Common myeloid progenitor, CD34-positive (primary cell): ENCODE data around the gene KRABD2.

Experiments used
- CTCF ChIA-PET: fragments of 350-600 bp; sonication (Branson Sonifier 250); formaldehyde crosslinking; loops from one replicate; lab custom pipeline; 2021; ENCODE audit warnings: antibody characterized with exemption; lab: Charles Lee
- POLR2A ChIA-PET: fragments of 350-600 bp; sonication (Branson Sonifier 250); formaldehyde crosslinking; loops from one replicate; lab custom pipeline; 2021; ENCODE audit warnings: antibody characterized with exemption; lab: Charles Lee
- DNase-seq, 3 donors: peaks; one replicate each; pipeline versions ENCODE4 v3.0.0 to v3.0.0-alpha.2; 2013
- H3K27ac ChIP-seq, 2 experiments: 1 replicate in 1 of 2; 2 replicates in 1 of 2; pipeline ENCODE4 v1.7.0; 2013; ENCODE audit warnings: inconsistent platforms in 2 of 2, low read length in 2 of 2, mild to moderate bottlenecking in 2 of 2, low read depth in 1 of 2, moderate library complexity in 1 of 2; ENCODE audit not compliant: severe bottlenecking in 2 of 2, insufficient read depth in 1 of 2, poor library complexity in 1 of 2
- H3K27me3 ChIP-seq, 5 experiments: replicated peaks in 2 of 5; 1 replicate in 3 of 5; 2 replicates in 2 of 5; pipeline versions ENCODE4 v1.6.1 to v1.7.0; 2013; ENCODE audit warnings: low read length in 4 of 5, mild to moderate bottlenecking in 2 of 5, moderate library complexity in 2 of 5, inconsistent platforms in 1 of 5; ENCODE audit not compliant: insufficient read depth in 5 of 5, control insufficient read depth in 4 of 5
- H3K36me3 ChIP-seq, 4 experiments: 1 replicate in 2 of 4; 2 replicates in 2 of 4; pipeline versions ENCODE4 v1.6.1 to v1.7.0; 2013; ENCODE audit warnings: low read length in 3 of 4, control low read depth in 1 of 4, mild to moderate bottlenecking in 1 of 4; ENCODE audit not compliant: control insufficient read depth in 4 of 4, insufficient read depth in 4 of 4
- H3K4me1 ChIP-seq, 4 experiments: 1 replicate in 3 of 4; 2 replicates in 1 of 4; pipeline versions ENCODE4 v1.6.1 to v1.7.1; 2013; ENCODE audit warnings: low read length in 3 of 4, mild to moderate bottlenecking in 3 of 4, control low read depth in 1 of 4, inconsistent platforms in 1 of 4, moderate library complexity in 1 of 4; ENCODE audit not compliant: control insufficient read depth in 4 of 4, insufficient read depth in 4 of 4; ENCODE audit errors: control extremely low read depth in 1 of 4
- H3K4me3 ChIP-seq, 7 experiments: 1 replicate in 4 of 7; 2 replicates in 3 of 7; pipeline versions ENCODE4 v1.5.1 to v1.7.0; 2013; ENCODE audit warnings: mild to moderate bottlenecking in 7 of 7, low read length in 6 of 7, moderate library complexity in 6 of 7, inconsistent platforms in 2 of 7, low read depth in 2 of 7, control low read depth in 1 of 7; ENCODE audit not compliant: insufficient read depth in 4 of 7, control insufficient read depth in 1 of 7; ENCODE audit errors: extremely low read depth in 1 of 7
- H3K9me3 ChIP-seq, 5 experiments: 1 replicate in 4 of 5; 2 replicates in 1 of 5; pipeline versions ENCODE4 v1.6.1 to v1.7.1; 2013; ENCODE audit warnings: low read length in 4 of 5, mild to moderate bottlenecking in 2 of 5, inconsistent platforms in 1 of 5, low read depth in 1 of 5, moderate library complexity in 1 of 5; ENCODE audit not compliant: control insufficient read depth in 4 of 5, insufficient read depth in 2 of 5; ENCODE audit errors: control extremely low read depth in 1 of 5
- WGBS: methylation state at CpG from one replicate; pipeline ENCODE4 v1.1.5; 2013; ENCODE audit not compliant: insufficient coverage; 5-methylcytosine and 5-hydroxymethylcytosine counted together

Gene KRABD2

GRCh38 chr17:8332688-8333087 is 43.8 kb downstream of the KRABD2 start:
- Histone ChIP-seq H3K4me3 (no peak overlapping the region), H3K27ac (no peak overlapping the region), H3K9me3 (no peaks in the 10 kb centered on the region), H3K27me3 (no peaks in the 10 kb centered on the region), H3K4me1 (peaks cover 2 to 6% (median 5%) of the 10 kb centered on the region in 4 experiments), H3K36me3 (no peaks in the 10 kb centered on the region)
- CTCF ChIA-PET = interaction anchor here (0.6 to 1.0 kb wide), 3 partner anchors 10 to 44 kb away, joined by 3 read pairs; partner anchors contain the start of gene KRABD2
- no peak for DNase-seq
- WGBS = 98% methylated on average over 4 of the region's 5 CpGs
- POLR2A ChIA-PET = no interaction called here

- POLR2A ChIA-PET = interaction anchor here (0.6 to 0.7 kb wide), 3 partner anchors 10 to 467 kb away, joined by 3 read pairs; no protein-coding TSS in a partner anchor
- Histone ChIP-seq H3K4me1 (peaks cover 0 to 6% (median 4%) of the 10 kb centered on the region in 4 experiments), H3K4me3 (no peak overlapping the region), H3K27me3 (no peaks in the 10 kb centered on the region), H3K9me3 (no peaks in the 10 kb centered on the region), H3K27ac (no peak overlapping the region), H3K36me3 (no peaks in the 10 kb centered on the region)
- DNase-seq = no peak
- WGBS = 100% methylated on average over 1 of the region's 2 CpGs
- CTCF ChIA-PET = interaction anchor here (0.6 to 1.0 kb wide), 3 partner anchors 10 to 44 kb away, joined by 3 read pairs; partner anchors contain the start of gene KRABD2
Measured at GRCh38 chr17:8332128-8332527, 44.4 kb downstream of the KRABD2 start.

- H3K4me3 ChIP-seq = peak overlapping the region; percentile 46 to 81 (median 69)
- no peak overlapping the region for H3K27ac ChIP-seq
- no peaks in the 10 kb centered on the region for H3K27me3 ChIP-seq
- ChIA-PET POLR2A (no interaction called here), CTCF (interaction anchor here (0.6 to 5.8 kb wide), 6 partner anchors 8 to 49 kb away, joined by 3 to 36 read pairs (median 12); partner anchors contain the start of genes KRABD2 and ODF4)
- WGBS = 21% methylated on average over 13 of the region's 25 CpGs
- peaks cover 0 to 32% (median 28%) of the 10 kb centered on the region in 4 experiments for H3K4me1 ChIP-seq
- DNase-seq = peak in 2 of 3 donors; percentile 18 to 28
- no peaks in the 10 kb centered on the region for H3K9me3 ChIP-seq
- H3K36me3 ChIP-seq = no peaks in the 10 kb centered on the region
Measured at GRCh38 chr17:8327303-8327649, 49.2 kb downstream of the KRABD2 start.
